OCI-LY7 (cell line): ENCODE results near the gene USH2A.

ENCODE experiments used
- EZH2phosphoT487 ChIP-seq: fragments of 200-600 bp; sonication (generic); IDR thresholded peaks from 2 replicates; pipeline ENCODE4 v1.6.1; 2018; ENCODE audit warnings: low read depth, borderline replicate concordance, mild to moderate bottlenecking, mixed run types, antibody characterized with exemption, low read length, moderate library complexity, mixed read lengths
- TF ChIP-seq, protein P1 (sequence below): fragments of 200-600 bp; sonication (generic); conservative IDR thresholded peaks from 2 replicates; pipeline ENCODE4 v1.5.1; 2014; ENCODE audit warnings: mild to moderate bottlenecking, antibody characterized with exemption, low read length, moderate library complexity, mixed read lengths

DNA sequence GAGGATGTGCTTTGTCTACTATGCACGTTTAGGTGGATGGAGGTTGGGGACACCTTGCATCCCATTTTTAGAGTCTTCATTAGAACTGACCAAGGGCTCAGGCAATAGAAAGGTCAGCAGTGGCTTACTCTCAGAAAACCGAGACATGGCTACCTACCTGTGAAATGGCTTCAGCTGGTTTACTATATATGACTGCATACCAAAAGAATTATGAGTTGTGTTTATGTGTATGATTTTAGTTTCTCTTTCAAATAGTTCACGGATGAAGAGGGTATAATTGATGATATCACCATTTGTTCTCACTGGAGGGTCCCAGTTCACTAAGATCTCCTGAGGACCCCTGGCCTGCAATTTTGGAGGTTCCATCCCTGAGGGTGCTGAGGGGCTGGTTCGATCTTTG, 749.3 kb downstream of the USH2A start:
- TF ChIP-seq, protein P1, sequence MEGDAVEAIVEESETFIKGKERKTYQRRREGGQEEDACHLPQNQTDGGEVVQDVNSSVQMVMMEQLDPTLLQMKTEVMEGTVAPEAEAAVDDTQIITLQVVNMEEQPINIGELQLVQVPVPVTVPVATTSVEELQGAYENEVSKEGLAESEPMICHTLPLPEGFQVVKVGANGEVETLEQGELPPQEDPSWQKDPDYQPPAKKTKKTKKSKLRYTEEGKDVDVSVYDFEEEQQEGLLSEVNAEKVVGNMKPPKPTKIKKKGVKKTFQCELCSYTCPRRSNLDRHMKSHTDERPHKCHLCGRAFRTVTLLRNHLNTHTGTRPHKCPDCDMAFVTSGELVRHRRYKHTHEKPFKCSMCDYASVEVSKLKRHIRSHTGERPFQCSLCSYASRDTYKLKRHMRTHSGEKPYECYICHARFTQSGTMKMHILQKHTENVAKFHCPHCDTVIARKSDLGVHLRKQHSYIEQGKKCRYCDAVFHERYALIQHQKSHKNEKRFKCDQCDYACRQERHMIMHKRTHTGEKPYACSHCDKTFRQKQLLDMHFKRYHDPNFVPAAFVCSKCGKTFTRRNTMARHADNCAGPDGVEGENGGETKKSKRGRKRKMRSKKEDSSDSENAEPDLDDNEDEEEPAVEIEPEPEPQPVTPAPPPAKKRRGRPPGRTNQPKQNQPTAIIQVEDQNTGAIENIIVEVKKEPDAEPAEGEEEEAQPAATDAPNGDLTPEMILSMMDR = no peak
- no peak for TF ChIP-seq EZH2phosphoT487
